HepG2 (cell line): Measurements from ENCODE around the gene CCDC196. TPM values are rescaled to one million over a fixed set of nuclear protein-coding genes. Genes with fewer than 3 reads are reported as not detected.
A peak's percentile ranks its signal among the peaks of the same experiment; 100 is the strongest.

ENCODE experiments used
- ATAC-seq: fragments of 200-7000 bp; cut with Tn5 transposase; 3 replicates; pipeline ENCODE4 v1.9.1; 2020; ENCODE audit warnings: mild to moderate bottlenecking, moderate library complexity
- BruUV-seq: library from RNA; stranded (reverse); fragments of 400-500 nt; replicated peaks from 2 replicates; lab custom pipeline; 2021; lab: Mats Ljungman, UMichigan
- CTCF ChIA-PET: fragments of 300-600 bp; formaldehyde crosslinking; extraction: SDS; loops from one replicate; lab custom pipeline; 2021; ENCODE audit warnings: low total read pairs, inconsistent platforms, low intra/inter-chr PET ratio; lab: Yijun Ruan, JAX
- POLR2A ChIA-PET: fragments of 350-600 bp; sonication (Branson Sonifier 250); formaldehyde crosslinking; loops from one replicate; lab custom pipeline; 2020; ENCODE audit warnings: antibody characterized with exemption, inconsistent platforms; lab: Yijun Ruan, JAX
- DNase-seq: peaks from one replicate; pipeline ENCODE4 v3.0.0-alpha.2; 2015; ENCODE audit warnings: low spot score
- FAIRE-seq: peaks from 3 replicates; lab custom pipeline; 2011; peaks lifted over from hg19 to GRCh38; lab: Jason Lieb, UNC
- H2AFZ ChIP-seq: one replicate; pipeline ENCODE4 v1.6.1; 2011; ENCODE audit warnings: low read length, inconsistent platforms
- H3K27ac ChIP-seq: fragments of 300-600 bp; 3 replicates; pipeline ENCODE4 v1.8.0; 2011; ENCODE audit warnings: mixed run types, mild to moderate bottlenecking, mixed read lengths, low read length, inconsistent platforms; ENCODE audit not compliant: insufficient read depth; ENCODE audit errors: extremely low read length
- H3K27me3 ChIP-seq, 2 experiments: fragments of 200-600 bp in 1 of 2; 2 replicates in 1 of 2; 3 replicates in 1 of 2; pipeline versions ENCODE4 v1.6.0 to v1.8.0; 2011; ENCODE audit warnings: low read length in 2 of 2, mild to moderate bottlenecking in 2 of 2, moderate library complexity in 2 of 2, inconsistent platforms in 1 of 2; ENCODE audit not compliant: insufficient read depth in 2 of 2, control insufficient read depth in 1 of 2
- H3K36me3 ChIP-seq, 2 experiments: fragments of 200-600 bp in 1 of 2; replicated peaks in 1 of 2; 2 replicates in 1 of 2; 3 replicates in 1 of 2; pipeline versions ENCODE4 v1.5.1 to v1.8.0; 2011; ENCODE audit warnings: low read length in 2 of 2, inconsistent platforms in 1 of 2; ENCODE audit not compliant: insufficient read depth in 2 of 2, control insufficient read depth in 1 of 2
- H3K4me1 ChIP-seq: 2 replicates; pipeline ENCODE4 v1.5.1; 2012; ENCODE audit warnings: low read length, inconsistent platforms; ENCODE audit not compliant: insufficient read depth
- H3K4me2 ChIP-seq: 2 replicates; pipeline ENCODE4 v1.6.0; 2011; ENCODE audit warnings: low read depth, low read length, inconsistent platforms
- H3K4me3 ChIP-seq, 3 experiments: fragments of 200-600 bp in 1 of 3; sonication (generic), shearing (Covaris generic) in 1 of 3; replicated peaks in 1 of 3; 2 replicates each; pipeline ENCODE4 v1.5.1; 2011 to 2016; ENCODE audit warnings: low read length in 3 of 3, inconsistent platforms in 2 of 3, low read depth in 2 of 3, mild to moderate bottlenecking in 2 of 3, control low read depth in 1 of 3, mixed read lengths in 1 of 3; ENCODE audit not compliant: insufficient read depth in 1 of 3
- H3K79me2 ChIP-seq: one replicate; pipeline ENCODE4 v1.6.1; 2011; ENCODE audit warnings: low read length, inconsistent platforms; ENCODE audit not compliant: insufficient read depth
- H3K9ac ChIP-seq: 2 replicates; pipeline ENCODE4 v1.6.0; 2011; ENCODE audit warnings: mild to moderate bottlenecking, low read depth, low read length, inconsistent platforms; ENCODE audit not compliant: insufficient read depth
- H3K9me3 ChIP-seq: 2 replicates; pipeline ENCODE4 v1.5.1; 2012; ENCODE audit warnings: mild to moderate bottlenecking, low read length
- H4K20me1 ChIP-seq: 2 replicates; pipeline ENCODE4 v1.6.0; 2011; ENCODE audit warnings: inconsistent platforms, mild to moderate bottlenecking, low read length, moderate library complexity; ENCODE audit not compliant: insufficient read depth
- BHLHE40 ChIP-seq: IDR thresholded peaks from 2 replicates; pipeline ENCODE4 v1.6.1; 2011; ENCODE audit warnings: low read length, improper control_type of control experiment
- CCDC6 ChIP-seq: sonication (generic); formaldehyde crosslinking; IDR thresholded peaks from 2 replicates; pipeline ENCODE4 v1.8.1; 2022; ENCODE audit warnings: mild to moderate bottlenecking, missing genetic modification reagents, moderate library complexity
- EP300 ChIP-seq, 3 experiments: sonication (generic) in 1 of 3; formaldehyde crosslinking in 1 of 3; IDR thresholded peaks; 2 replicates each; pipeline versions ENCODE4 v1.5.1 to v1.6.1; 2011 to 2020; ENCODE audit warnings: low read depth in 2 of 3, low read length in 2 of 3, borderline replicate concordance in 1 of 3, improper control_type of control experiment in 1 of 3, mild to moderate bottlenecking in 1 of 3, missing genetic modification reagents in 1 of 3, moderate library complexity in 1 of 3
- FOSL2 ChIP-seq: sonication (generic); formaldehyde crosslinking; IDR thresholded peaks from 2 replicates; pipeline ENCODE4 v1.4.0; 2020; ENCODE audit warnings: missing genetic modification reagents
- GATAD2A ChIP-seq: IDR thresholded peaks from 2 replicates; pipeline ENCODE4 v1.6.1; 2016
- HMG20B ChIP-seq: conservative IDR thresholded peaks from 2 replicates; pipeline ENCODE4 v1.6.1; 2016; ENCODE audit warnings: missing genetic modification reagents, missing compliant biosample characterization
- HNF4A ChIP-seq: sonication (generic); formaldehyde crosslinking; IDR thresholded peaks from 2 replicates; pipeline ENCODE4 v1.4.0; 2020; ENCODE audit warnings: missing genetic modification reagents
- KDM3A ChIP-seq: IDR thresholded peaks from 2 replicates; pipeline ENCODE4 v1.6.1; 2018; ENCODE audit warnings: low read depth, missing compliant biosample characterization
- LRRFIP1 ChIP-seq: sonication (generic); formaldehyde crosslinking; conservative IDR thresholded peaks from 2 replicates; pipeline ENCODE4 v1.4.0; 2020; ENCODE audit warnings: missing genetic modification reagents
- MAFF ChIP-seq: IDR thresholded peaks from 2 replicates; pipeline ENCODE4 v1.6.1; 2011; ENCODE audit warnings: low read depth, low read length, improper control_type of control experiment
- NCOA2 ChIP-seq: sonication (generic); formaldehyde crosslinking; IDR thresholded peaks from 2 replicates; pipeline ENCODE4 v1.8.0; 2022; ENCODE audit warnings: inconsistent platforms
- NFYC ChIP-seq: IDR thresholded peaks from 2 replicates; pipeline ENCODE4 v1.6.1; 2016; ENCODE audit warnings: missing genetic modification reagents, missing compliant biosample characterization
- PAXIP1 ChIP-seq: sonication (generic); formaldehyde crosslinking; conservative IDR thresholded peaks from 2 replicates; pipeline ENCODE4 v1.4.0; 2020; ENCODE audit warnings: mild to moderate bottlenecking, missing genetic modification reagents, moderate library complexity
- SCMH1 ChIP-seq: sonication (generic); formaldehyde crosslinking; IDR thresholded peaks from 2 replicates; pipeline ENCODE4 v1.9.0; 2021; ENCODE audit warnings: missing genetic modification reagents, mild to moderate bottlenecking, borderline replicate concordance
- SOX13 ChIP-seq, 3 experiments: fragments of 450-650 bp in 1 of 3; sonication (generic) in 1 of 3; formaldehyde crosslinking in 1 of 3; IDR thresholded peaks in 2 of 3; conservative IDR thresholded peaks in 1 of 3; 2 replicates each; pipeline versions ENCODE4 v1.5.0 to v1.6.1; 2016 to 2020; ENCODE audit warnings: antibody characterized with exemption in 1 of 3, mild to moderate bottlenecking in 1 of 3, missing compliant biosample characterization in 1 of 3, missing genetic modification reagents in 1 of 3, moderate library complexity in 1 of 3
- ZNF12 ChIP-seq: sonication (generic); formaldehyde crosslinking; IDR thresholded peaks from 2 replicates; pipeline ENCODE4 v1.5.0; 2020; ENCODE audit warnings: missing genetic modification reagents
- ZNF160 ChIP-seq: sonication (generic); formaldehyde crosslinking; IDR thresholded peaks from 2 replicates; pipeline ENCODE4 v1.8.0; 2022; ENCODE audit warnings: mild to moderate bottlenecking, inconsistent platforms, missing genetic modification reagents
- ZNF24 ChIP-seq: fragments of 450-650 bp; IDR thresholded peaks from 2 replicates; pipeline ENCODE4 v1.6.1; 2017; ENCODE audit warnings: antibody characterized with exemption, mild to moderate bottlenecking
- ZNF569 ChIP-seq: sonication (generic); formaldehyde crosslinking; IDR thresholded peaks from 2 replicates; pipeline ENCODE4 v1.5.0; 2020; ENCODE audit warnings: mild to moderate bottlenecking, missing genetic modification reagents, moderate library complexity, borderline replicate concordance
- ZNF777 ChIP-seq: sonication (generic); formaldehyde crosslinking; IDR thresholded peaks from 2 replicates; pipeline ENCODE4 v1.4.0; 2020; ENCODE audit warnings: missing genetic modification reagents
- WGBS: methylation state at CpG from one replicate; pipeline ENCODE4 v1.1.6; 2017; ENCODE audit warnings: low lambda C conversion rate; 5-methylcytosine and 5-hydroxymethylcytosine counted together
- in situ Hi-C: cut with HindIII; loops from 2 replicates; pipeline ENCODE4 v1.10.0; 2017; ENCODE audit warnings: low pct_unique_long_range_greater_than_20kb; ENCODE audit not compliant: extremely low pct_ligation_motif_present
- intact Hi-C: fragments of 100-400 bp; cut with micrococcal nuclease; formaldehyde crosslinking; loops from one replicate; pipeline ENCODE4 v1.10.0; 2022; ENCODE audit not compliant: unreplicated experiment
- polyA plus RNA-seq, 8 experiments: library from polyadenylated mRNA; depleted of rRNA in 3 of 8; stranded (reverse) in 7 of 8; unstranded in 1 of 8; fragments of >200 nt; fragmentation: Illumina TruSeq in 4 of 8; extraction: Trizol in 4 of 8; gene quantifications; 2 replicates each; pipeline versions ENCODE4 v1.2.1 to v1.2.3, GENCODE V29; 2011 to 2016; ENCODE audit warnings: low read depth in 4 of 8, missing spikeins in 1 of 8, mixed read lengths in 1 of 8; ENCODE audit not compliant: insufficient read depth in 1 of 8
- total RNA-seq, 5 experiments: library from RNA; depleted of rRNA; stranded (reverse); fragments of >200 nt; fragmentation: Illumina TruSeq; extraction: Trizol; gene quantifications; 2 replicates each; pipeline ENCODE4 v1.2.3, GENCODE V29; 2016; ENCODE audit warnings: low read depth in 1 of 5

The CCDC196 gene
- total and polyA plus RNA-seq, 2 of the 13 experiments (the other 11 are each of a cell fraction or from before 2014, with no cell fraction given), result not detected

GRCh38 chr14:66501592-66501991, 15.4 kb downstream of the CCDC196 start:
- H3K36me3 ChIP-seq, result no peaks in the 10 kb centered on the region
- H4K20me1 ChIP-seq, result no peaks in the 10 kb centered on the region
- H3K4me2 ChIP-seq, result peak overlapping the region; percentile 18; the same call in 1 of the 2 replicates
- FAIRE-seq (no peak), DNase-seq (no peak), ATAC-seq (peak; percentile 61)
- in situ Hi-C loops, result no loop called here
- BruUV-seq, result no TSS peak
- intact Hi-C loops, result no loop called here
- WGBS, result 28% methylated on average over 4 of the region's 4 CpGs
- H3K27me3 ChIP-seq, result no peaks in the 10 kb centered on the region
- ChIA-PET POLR2A (no interaction called here), CTCF (no interaction called here)
- H3K4me1 ChIP-seq, result peaks cover 23% of the 10 kb centered on the region
- no peak overlapping the region for H2AFZ ChIP-seq
- H3K4me3 ChIP-seq, result no peak overlapping the region
- no peak overlapping the region for H3K9ac ChIP-seq
- no peaks in the 10 kb centered on the region for H3K9me3 ChIP-seq
- no peaks in the 10 kb centered on the region for H3K79me2 ChIP-seq
- no peak overlapping the region for H3K27ac ChIP-seq
- TF ChIP-seq KDM3A (CRISPR knock-in tag), result no peak
- TF ChIP-seq ZNF777 (CRISPR knock-in tag), result no peak
- TF ChIP-seq BHLHE40, result peak; percentile 46; the same call in 1 of the 2 replicates
- TF ChIP-seq PAXIP1 (CRISPR knock-in tag), result peak; percentile 32; the same call in 1 of the 2 replicates
- TF ChIP-seq NFYC (CRISPR knock-in tag), result no peak
- TF ChIP-seq SCMH1 (CRISPR knock-in tag), result no peak
- TF ChIP-seq ZNF24, result no peak
- TF ChIP-seq FOSL2, result 0 out of 2 replicates have a peak, but pooled peaks have one; percentile 24
- no peak for TF ChIP-seq ZNF12 (CRISPR knock-in tag)
- TF ChIP-seq ZNF569, result no peak
- TF ChIP-seq GATAD2A (CRISPR knock-in tag), result peak; percentile 17; the same call in 1 of the 2 replicates
- TF ChIP-seq HMG20B, result no peak
- TF ChIP-seq EP300 (IDR thresholded peaks at IDR 0.05; ENCODE audit: low read depth in 2 of 2, low read length in 2 of 2), result 0 out of 4 replicates have a peak, but pooled peaks of 1 of the 2 experiments have one; percentile 15
- no peak for TF ChIP-seq EP300 (CRISPR knock-in tag; IDR thresholded peaks at IDR 0.05; ENCODE audit: borderline replicate concordance)
- TF ChIP-seq HNF4A (CRISPR knock-in tag), result peak; percentile 64
- no peak for TF ChIP-seq NCOA2
- TF ChIP-seq CCDC6, result no peak
- TF ChIP-seq SOX13 (IDR thresholded peaks at IDR 0.05), result no peak
- TF ChIP-seq SOX13 (CRISPR knock-in tag; conservative IDR thresholded peaks at IDR 0.05 in 1 of 2, IDR thresholded peaks at IDR 0.05 in 1 of 2), result no peak
- no peak for TF ChIP-seq ZNF160
- no peak for TF ChIP-seq LRRFIP1 (CRISPR knock-in tag)
- TF ChIP-seq MAFF, result no peak
